Immature natural killer cell (primary cell): ENCODE measurements around the gene WIF1. TPM values are rescaled to one million over a fixed set of nuclear protein-coding genes. Genes with fewer than 3 reads are reported as not detected.

Experiments
- polyA plus RNA-seq, 3 donors: library from polyadenylated mRNA; unstranded; fragments of 300-500 nt; fragmentation: Illumina TruSeq; gene quantifications; one replicate each; pipeline ENCODE4 v1.2.3, GENCODE V29; 2021

WIF1 gene
- polyA plus RNA-seq, 3 donors from 2014 or later: not detected

Other genes starting within 250 kb of the WIF1 start
- 10 to 100 TPM; 19.0 to 44.3 (median 26.8) TPM for gene LEMD3, start 48.3 kb upstream of the WIF1 start, polyA plus RNA-seq
- gene MSRB3, start 157.4 kb upstream of the WIF1 start, polyA plus RNA-seq: 1 to 10 TPM; 3.0 to 4.6 (median 3.2) TPM